ENCODE measurements around the gene FAAH.

DNA sequence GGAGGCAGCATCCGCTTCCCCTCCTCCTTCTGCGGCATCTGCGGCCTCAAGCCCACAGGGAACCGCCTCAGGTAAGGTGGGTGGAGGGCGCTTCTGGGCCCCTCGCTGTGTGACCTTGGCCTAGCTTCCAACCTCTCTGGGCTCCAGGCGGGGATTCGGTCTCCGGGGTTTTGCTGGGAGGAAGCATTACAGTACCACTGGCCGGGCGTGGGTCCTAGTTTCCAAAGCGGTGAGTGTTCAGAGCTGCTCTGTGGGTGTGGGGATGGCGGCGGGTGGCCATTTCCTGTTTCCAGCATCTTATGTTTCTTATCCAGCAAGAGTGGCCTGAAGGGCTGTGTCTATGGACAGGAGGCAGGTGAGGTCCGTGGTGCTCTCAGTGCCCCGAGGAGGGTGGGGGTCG, 11.6 kb downstream of the FAAH start:
- TF ChIP-seq EZH2 (IDR thresholded peaks at IDR 0.05; ENCODE audit: low read length, missing control alignments), result no peak
- TF ChIP-seq, protein P1, sequence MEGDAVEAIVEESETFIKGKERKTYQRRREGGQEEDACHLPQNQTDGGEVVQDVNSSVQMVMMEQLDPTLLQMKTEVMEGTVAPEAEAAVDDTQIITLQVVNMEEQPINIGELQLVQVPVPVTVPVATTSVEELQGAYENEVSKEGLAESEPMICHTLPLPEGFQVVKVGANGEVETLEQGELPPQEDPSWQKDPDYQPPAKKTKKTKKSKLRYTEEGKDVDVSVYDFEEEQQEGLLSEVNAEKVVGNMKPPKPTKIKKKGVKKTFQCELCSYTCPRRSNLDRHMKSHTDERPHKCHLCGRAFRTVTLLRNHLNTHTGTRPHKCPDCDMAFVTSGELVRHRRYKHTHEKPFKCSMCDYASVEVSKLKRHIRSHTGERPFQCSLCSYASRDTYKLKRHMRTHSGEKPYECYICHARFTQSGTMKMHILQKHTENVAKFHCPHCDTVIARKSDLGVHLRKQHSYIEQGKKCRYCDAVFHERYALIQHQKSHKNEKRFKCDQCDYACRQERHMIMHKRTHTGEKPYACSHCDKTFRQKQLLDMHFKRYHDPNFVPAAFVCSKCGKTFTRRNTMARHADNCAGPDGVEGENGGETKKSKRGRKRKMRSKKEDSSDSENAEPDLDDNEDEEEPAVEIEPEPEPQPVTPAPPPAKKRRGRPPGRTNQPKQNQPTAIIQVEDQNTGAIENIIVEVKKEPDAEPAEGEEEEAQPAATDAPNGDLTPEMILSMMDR (conservative IDR thresholded peaks at IDR 0.05 in 1 of 2, IDR thresholded peaks at IDR 0.05 in 1 of 2; ENCODE audit: low read depth in 1 of 2, low read length in 2 of 2), result no peak
